ENCODE results near the gene TMEM135.
"Not testable (repeated sequence)": the region's sequence is repeated elsewhere in the genome, so short reads cannot be mapped to it uniquely, and the experiment has no call there.

Gene TMEM135

GRCh38 chr11:87143641-87144040 lies 105.9 kb downstream of the TMEM135 start:
- no peak for DNase-seq

- no peak for DNase-seq
Measured at GRCh38 chr11:87144252-87144651, 106.5 kb downstream of the TMEM135 start.

GRCh38 chr11:87148749-87149148 lies 111.0 kb downstream of the TMEM135 start:
- DNase-seq: no peak

- not testable (repeated sequence) for DNase-seq
Measured at GRCh38 chr11:87149782-87150181, 112.0 kb downstream of the TMEM135 start.

GRCh38 chr11:87150936-87151335 lies 113.2 kb downstream of the TMEM135 start:
- no peak for DNase-seq

GRCh38 chr11:87154246-87154645 lies 116.5 kb downstream of the TMEM135 start:
- no peak for DNase-seq

- DNase-seq: no peak
Measured at GRCh38 chr11:87156970-87157369, 119.2 kb downstream of the TMEM135 start.

- not testable (repeated sequence) for DNase-seq
Measured at GRCh38 chr11:87169076-87169475, 131.3 kb downstream of the TMEM135 start.

GRCh38 chr11:87173185-87174039 lies 135.7 kb downstream of the TMEM135 start:
- peak in 1 of 2 experiments; percentile 8 for DNase-seq

- DNase-seq: no peak
Measured at GRCh38 chr11:87174870-87175269, 137.1 kb downstream of the TMEM135 start.

GRCh38 chr11:87176044-87176443 lies 138.3 kb downstream of the TMEM135 start:
- DNase-seq: no peak

GRCh38 chr11:87179621-87180020 lies 141.9 kb downstream of the TMEM135 start:
- no peak for DNase-seq

GRCh38 chr11:87180742-87181141 lies 143.0 kb downstream of the TMEM135 start:
- no peak for DNase-seq

- DNase-seq: no peak
Measured at GRCh38 chr11:87181143-87181542, 143.4 kb downstream of the TMEM135 start.

- DNase-seq: no peak
Measured at GRCh38 chr11:87185228-87185627, 147.5 kb downstream of the TMEM135 start.

GRCh38 chr11:87187076-87187475 lies 149.3 kb downstream of the TMEM135 start:
- no peak for DNase-seq

GRCh38 chr11:87187930-87188329 lies 150.2 kb downstream of the TMEM135 start:
- no peak for DNase-seq

- DNase-seq: not testable (repeated sequence)
Measured at GRCh38 chr11:87188396-87188795, 150.7 kb downstream of the TMEM135 start.

GRCh38 chr11:87188921-87189320 lies 151.2 kb downstream of the TMEM135 start:
- not testable (repeated sequence) for DNase-seq

- no peak for DNase-seq
Measured at GRCh38 chr11:87190071-87190470, 152.3 kb downstream of the TMEM135 start.

GRCh38 chr11:87193756-87194470 lies 156.2 kb downstream of the TMEM135 start:
- no peak for DNase-seq

- DNase-seq: no peak
Measured at GRCh38 chr11:87194985-87195820, 157.5 kb downstream of the TMEM135 start.

GRCh38 chr11:87198266-87198881 lies 160.6 kb downstream of the TMEM135 start:
- DNase-seq: no peak
